ENCODE results near the gene RGS2. TPM values are rescaled to one million over a fixed set of nuclear protein-coding genes. Genes with fewer than 3 reads are reported as not detected.

RGS2 gene
- total and polyA plus RNA-seq, 9 of the 15 experiments (the other 6 are each of a cell fraction or from before 2014, with no cell fraction given), result 2.5 to 5.4 (median 3.8) TPM

- no peaks in the 10 kb centered on the region for H4K20me1 ChIP-seq (replicated peaks; ENCODE audit: control insufficient read depth, insufficient read depth, low read length)
- H3K27me3 ChIP-seq (ENCODE audit: control insufficient read depth in 2 of 2, insufficient read depth in 2 of 2, low read length in 2 of 2), result no peaks in the 10 kb centered on the region
- H3K4me3 ChIP-seq, result no peak overlapping the region
- H3K79me2 ChIP-seq (ENCODE audit: control insufficient read depth, insufficient read depth, low read length), result no peaks in the 10 kb centered on the region
- no peak for DNase-seq (ENCODE audit: extremely low read depth in 1 of 4, low spot score in 3 of 4)
- H3K4me1 ChIP-seq (replicated peaks in 1 of 2; ENCODE audit: control insufficient read depth in 2 of 2, insufficient read depth in 2 of 2, low read length in 2 of 2), result no peaks in the 10 kb centered on the region
- H3K36me3 ChIP-seq (ENCODE audit: control insufficient read depth, insufficient read depth, low read length), result no peaks in the 10 kb centered on the region
- CTCF ChIA-PET (ENCODE audit: low intra/inter-chr PET ratio), result no interaction called here
- no peak for FAIRE-seq
- POLR2A ChIA-PET, result no interaction called here
- intact Hi-C loops (cut with micrococcal nuclease), result no loop called here
- no peak overlapping the region for H2AFZ ChIP-seq (ENCODE audit: low read depth, low read length)
- no peak overlapping the region for H3K9ac ChIP-seq (ENCODE audit: insufficient read depth in 1 of 2, low read depth in 2 of 2, low read length in 2 of 2)
- no peak for ATAC-seq
- no peak overlapping the region for H3K4me2 ChIP-seq (ENCODE audit: insufficient read depth, low read length)
- H3K9me1 ChIP-seq (ENCODE audit: control insufficient read depth, insufficient read depth, low read length), result no peaks in the 10 kb centered on the region
- in situ Hi-C loops (cut with MboI), result no loop called here
- H3K27ac ChIP-seq (ENCODE audit: extremely low read depth, low read depth, low read length), result no peak overlapping the region
- H3K9me3 ChIP-seq (replicated peaks; ENCODE audit: control insufficient read depth, insufficient read depth, low read depth, low read length), result no peaks in the 10 kb centered on the region
- BruUV-seq (replicated peaks), result no TSS peak
- no peak for TF ChIP-seq HOXB6 (CRISPR knock-in tag; IDR thresholded peaks at IDR 0.05; ENCODE audit: borderline replicate concordance)
- no peak for TF ChIP-seq REST (IDR thresholded peaks at IDR 0.05; ENCODE audit: borderline replicate concordance)
- TF ChIP-seq REST (CRISPR knock-in tag; IDR thresholded peaks at IDR 0.05; ENCODE audit: low read depth), result no peak
- TF ChIP-seq BMI1 (IDR thresholded peaks at IDR 0.05; ENCODE audit: low read length), result no peak
- TF ChIP-seq HEY1 (CRISPR knock-in tag; IDR thresholded peaks at IDR 0.05; ENCODE audit: borderline replicate concordance), result no peak
- no peak for TF ChIP-seq BCL6 (CRISPR knock-in tag; IDR thresholded peaks at IDR 0.05)
- no peak for TF ChIP-seq HMG20A (CRISPR knock-in tag; conservative IDR thresholded peaks at IDR 0.05)
- TF ChIP-seq CREB3L1 (IDR thresholded peaks at IDR 0.05; ENCODE audit: borderline replicate concordance, low read depth), result no peak
- no peak for TF ChIP-seq RFX1 (IDR thresholded peaks at IDR 0.05)
- TF ChIP-seq SMAD4 (CRISPR knock-in tag; conservative IDR thresholded peaks at IDR 0.05), result no peak
- TF ChIP-seq SRSF3 (IDR thresholded peaks at IDR 0.05; ENCODE audit: insufficient read depth, low read length), result no peak
- TF ChIP-seq ZBTB12 (CRISPR knock-in tag; IDR thresholded peaks at IDR 0.05), result no peak
- TF ChIP-seq ZNF76 (CRISPR knock-in tag; IDR thresholded peaks at IDR 0.05; ENCODE audit: borderline replicate concordance), result no peak
- TF ChIP-seq NFIC (IDR thresholded peaks at IDR 0.05), result no peak
- no peak for TF ChIP-seq GABPA (tag; conservative IDR thresholded peaks at IDR 0.05; ENCODE audit: low read depth)
These were observed 40.4 kb upstream of the RGS2 start for GRCh38 chr1:192768463-192768862.
